Activated T-cell treated with anti-CD3 and anti-CD28 coated beads, Interleukin-2, amount 50 U/mL, for 4 hours (primary cell): Measurements from ENCODE around the gene RSKR. TPM values are rescaled to one million over a fixed set of nuclear protein-coding genes. Genes with fewer than 3 reads are reported as not detected.

Experiments used
- ATAC-seq, 2 donors: fragments of 200-7000 bp; cut with Tn5 transposase; one replicate each; pipeline ENCODE4 v1.10.0; 2021
- DNase-seq: peaks from one replicate; pipeline ENCODE4 v3.0.0-alpha.2; 2020
- H3K27me3 Mint-ChIP-seq: one replicate; pipeline ENCODE4 v1.8.0; 2021; ENCODE audit warnings: low read depth, mixed read lengths
- H3K36me3 Mint-ChIP-seq: one replicate; pipeline ENCODE4 v1.8.0; 2022; ENCODE audit warnings: mixed read lengths; ENCODE audit not compliant: insufficient read depth
- H3K4me1 Mint-ChIP-seq: one replicate; pipeline ENCODE4 v1.8.0; 2021; ENCODE audit warnings: low read depth, mixed read lengths
- H3K4me3 Mint-ChIP-seq: one replicate; pipeline ENCODE4 v1.8.0; 2021; ENCODE audit warnings: mild to moderate bottlenecking, moderate library complexity, mixed read lengths
- H3K9me3 Mint-ChIP-seq: one replicate; pipeline ENCODE4 v1.8.0; 2021; ENCODE audit warnings: mixed read lengths
- total RNA-seq, 3 donors: library from RNA; stranded (reverse); gene quantifications; one replicate each; pipeline ENCODE4 v1.2.1, GENCODE V29; 2021

The RSKR gene
- total RNA-seq, 3 donors from 2014 or later, result 24.6 to 25.3 (median 24.7) TPM

GRCh38 chr17:28643983-28644786 lies 30.2 kb upstream of the RSKR start:
- H3K36me3 Mint-ChIP-seq, result peaks cover 35% of the 10 kb centered on the region
- no peaks in the 10 kb centered on the region for H3K9me3 Mint-ChIP-seq
- H3K4me1 Mint-ChIP-seq, result peaks cover 36% of the 10 kb centered on the region

GRCh38 chr17:28641579-28641978 lies 27.6 kb upstream of the RSKR start:
- H3K4me3 Mint-ChIP-seq, result no peak overlapping the region
- H3K27me3 Mint-ChIP-seq, result no peaks in the 10 kb centered on the region
- H3K9me3 Mint-ChIP-seq, result no peaks in the 10 kb centered on the region
- ATAC-seq (no peak), DNase-seq (no peak)
- H3K4me1 Mint-ChIP-seq, result peaks cover 38% of the 10 kb centered on the region
- H3K36me3 Mint-ChIP-seq, result peaks cover 48% of the 10 kb centered on the region

More at GRCh38 chr17:28643983-28644786, 30.2 kb upstream of the RSKR start:
- H3K27me3 Mint-ChIP-seq, result no peaks in the 10 kb centered on the region
- ATAC-seq, result peak; percentile 1 to 7
- H3K4me3 Mint-ChIP-seq, result peak overlapping the region; percentile 97
- DNase-seq, result no peak

GRCh38 chr17:28635506-28635905 lies 21.5 kb upstream of the RSKR start:
- no peak for DNase-seq
- H3K4me3 Mint-ChIP-seq, result no peak overlapping the region
- H3K4me1 Mint-ChIP-seq, result peaks cover 16% of the 10 kb centered on the region
- H3K9me3 Mint-ChIP-seq, result no peaks in the 10 kb centered on the region
- no peak for ATAC-seq
- no peaks in the 10 kb centered on the region for H3K27me3 Mint-ChIP-seq
- H3K36me3 Mint-ChIP-seq, result peaks cover 73% of the 10 kb centered on the region

- Mint-ChIP-seq H3K27me3 (no peaks in the 10 kb centered on the region), H3K4me3 (no peak overlapping the region), H3K9me3 (no peaks in the 10 kb centered on the region), H3K4me1 (peaks cover 16% of the 10 kb centered on the region), H3K36me3 (peaks cover 65% of the 10 kb centered on the region)
- ATAC-seq (no peak), DNase-seq (no peak)
Measured at GRCh38 chr17:28634206-28634865, 20.4 kb upstream of the RSKR start.

DNA sequence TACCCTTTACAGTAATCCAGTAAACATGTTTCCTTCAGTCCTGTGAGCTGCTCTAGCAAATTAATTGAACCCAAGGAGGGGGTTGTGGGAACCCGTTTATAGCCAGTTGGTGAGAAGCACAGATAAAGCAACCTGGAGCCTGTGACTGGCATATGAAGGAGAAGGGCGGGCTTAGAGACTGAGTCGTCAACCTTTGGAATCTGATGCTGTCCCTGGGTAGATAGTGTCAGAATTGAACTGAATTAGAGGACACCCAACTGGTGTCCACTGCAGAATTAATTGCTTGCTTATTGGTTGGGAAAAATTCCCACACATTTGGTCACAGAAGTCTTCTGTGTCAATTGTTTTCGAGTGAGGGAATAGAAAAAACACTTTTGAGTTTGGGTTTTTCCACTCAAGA lies 12.8 kb upstream of the RSKR start:
- peaks cover 49% of the 10 kb centered on the region for H3K36me3 Mint-ChIP-seq
- DNase-seq, result no peak

DNA sequence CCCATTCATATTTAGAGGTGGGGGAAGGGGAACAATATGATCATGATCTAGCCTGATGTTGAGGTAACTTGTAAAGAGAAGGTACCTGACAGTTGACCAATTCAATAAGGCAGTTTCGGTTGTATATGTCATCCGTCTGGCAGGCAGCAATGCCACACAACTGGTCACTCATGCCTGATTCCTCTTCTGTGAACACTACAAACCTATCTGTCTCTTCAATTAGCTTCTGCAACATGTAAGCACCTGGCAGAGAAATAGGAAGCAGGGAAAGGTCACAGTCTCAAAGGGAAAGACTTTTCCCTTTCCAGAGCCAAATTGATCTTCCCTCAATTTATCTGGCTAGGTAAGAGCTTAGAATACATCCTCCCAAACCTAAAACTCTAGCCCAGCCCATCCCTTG lies 10.2 kb upstream of the RSKR start:
- Mint-ChIP-seq H3K4me1 (peaks cover 6% of the 10 kb centered on the region), H3K4me3 (no peak overlapping the region), H3K9me3 (no peaks in the 10 kb centered on the region)

More for the DNA sequence above, 12.8 kb upstream of the RSKR start:
- ATAC-seq, result no peak
- Mint-ChIP-seq H3K4me1 (peaks cover 6% of the 10 kb centered on the region), H3K9me3 (no peaks in the 10 kb centered on the region), H3K4me3 (no peak overlapping the region), H3K27me3 (no peaks in the 10 kb centered on the region)

GRCh38 chr17:28623696-28624095 lies 9.7 kb upstream of the RSKR start:
- Mint-ChIP-seq H3K9me3 (no peaks in the 10 kb centered on the region), H3K27me3 (no peaks in the 10 kb centered on the region), H3K4me1 (peaks cover 6% of the 10 kb centered on the region), H3K4me3 (no peak overlapping the region), H3K36me3 (peaks cover 64% of the 10 kb centered on the region)
- no peak for DNase-seq
- no peak for ATAC-seq

More for the DNA sequence above, 10.2 kb upstream of the RSKR start:
- H3K36me3 Mint-ChIP-seq, result peaks cover 61% of the 10 kb centered on the region
- ATAC-seq (no peak), DNase-seq (no peak)
- no peaks in the 10 kb centered on the region for H3K27me3 Mint-ChIP-seq

- no peak for DNase-seq
- Mint-ChIP-seq H3K4me3 (no peak overlapping the region), H3K4me1 (peaks cover 6% of the 10 kb centered on the region), H3K9me3 (no peaks in the 10 kb centered on the region), H3K27me3 (no peaks in the 10 kb centered on the region), H3K36me3 (peaks cover 64% of the 10 kb centered on the region)
- no peak for ATAC-seq
Measured at GRCh38 chr17:28622186-28622585, 8.2 kb upstream of the RSKR start.

- Mint-ChIP-seq H3K27me3 (no peaks in the 10 kb centered on the region), H3K4me3 (no peak overlapping the region), H3K36me3 (peaks cover 65% of the 10 kb centered on the region), H3K4me1 (no peaks in the 10 kb centered on the region), H3K9me3 (no peaks in the 10 kb centered on the region)
- ATAC-seq (no peak), DNase-seq (no peak)
Measured at GRCh38 chr17:28620010-28620409, 6.0 kb upstream of the RSKR start.

GRCh38 chr17:28618464-28618863 lies 4.5 kb upstream of the RSKR start:
- Mint-ChIP-seq H3K27me3 (no peaks in the 10 kb centered on the region), H3K4me1 (peaks cover 3% of the 10 kb centered on the region), H3K9me3 (no peaks in the 10 kb centered on the region), H3K4me3 (no peak overlapping the region), H3K36me3 (peaks cover 63% of the 10 kb centered on the region)
- DNase-seq, result no peak
- ATAC-seq, result no peak

DNA sequence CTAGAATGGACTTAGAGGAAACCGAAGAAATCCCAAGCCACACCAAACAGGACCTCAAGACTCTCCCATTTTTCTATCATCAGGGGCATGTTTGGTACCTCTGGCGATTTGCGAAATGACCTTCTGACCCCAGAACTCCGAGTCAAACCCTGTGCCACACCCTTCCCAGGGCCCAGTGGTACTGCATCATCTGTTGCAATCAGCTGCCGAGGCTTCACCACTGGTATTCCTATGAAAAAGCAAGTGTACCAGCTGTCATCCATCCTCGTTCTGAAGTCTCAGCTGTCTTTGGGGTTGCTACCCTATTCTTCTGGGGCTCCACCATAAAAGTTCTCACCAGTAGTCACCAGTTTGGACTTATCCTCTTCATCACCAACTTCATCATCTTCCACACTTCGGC lies 2.3 kb upstream of the RSKR start:
- ATAC-seq (no peak), DNase-seq (no peak)
- no peak overlapping the region for H3K4me3 Mint-ChIP-seq
- H3K36me3 Mint-ChIP-seq, result peaks cover 51% of the 10 kb centered on the region
- no peaks in the 10 kb centered on the region for H3K27me3 Mint-ChIP-seq
- no peaks in the 10 kb centered on the region for H3K9me3 Mint-ChIP-seq
- H3K4me1 Mint-ChIP-seq, result peaks cover 8% of the 10 kb centered on the region

GRCh38 chr17:28615260-28615940 lies 1.4 kb upstream of the RSKR start:
- DNase-seq (no peak), ATAC-seq (no peak)
- H3K27me3 Mint-ChIP-seq, result no peaks in the 10 kb centered on the region
- no peak overlapping the region for H3K4me3 Mint-ChIP-seq
- no peaks in the 10 kb centered on the region for H3K9me3 Mint-ChIP-seq
- peaks cover 8% of the 10 kb centered on the region for H3K4me1 Mint-ChIP-seq
- peaks cover 45% of the 10 kb centered on the region for H3K36me3 Mint-ChIP-seq

- ATAC-seq, result peak; percentile 54 to 71
- Mint-ChIP-seq H3K4me1 (peaks cover 8% of the 10 kb centered on the region), H3K36me3 (peaks cover 35% of the 10 kb centered on the region)
Measured at GRCh38 chr17:28612936-28613872, 781 bp downstream of the RSKR start.

GRCh38 chr17:28612531-28612930 lies 1.5 kb downstream of the RSKR start:
- ATAC-seq, result no peak

More at GRCh38 chr17:28612936-28613872, 781 bp downstream of the RSKR start:
- Mint-ChIP-seq H3K4me3 (no peak overlapping the region), H3K9me3 (no peaks in the 10 kb centered on the region), H3K27me3 (no peaks in the 10 kb centered on the region)
- peak; percentile 25 for DNase-seq

More at GRCh38 chr17:28612531-28612930, 1.5 kb downstream of the RSKR start:
- Mint-ChIP-seq H3K9me3 (no peaks in the 10 kb centered on the region), H3K4me3 (no peak overlapping the region), H3K4me1 (peaks cover 8% of the 10 kb centered on the region), H3K36me3 (peaks cover 34% of the 10 kb centered on the region), H3K27me3 (no peaks in the 10 kb centered on the region)
- DNase-seq, result no peak
